OCI-M1 (cell line): ENCODE results near the gene SNX27.
"Not testable (repeated sequence)": the region's sequence is repeated elsewhere in the genome, so short reads cannot be mapped to it uniquely, and the experiment has no call there.

Source experiments
- DNase-seq: peaks from one replicate; lab custom pipeline; 2025; lab: John Stamatoyannopoulos, UW

Gene SNX27

DNA sequence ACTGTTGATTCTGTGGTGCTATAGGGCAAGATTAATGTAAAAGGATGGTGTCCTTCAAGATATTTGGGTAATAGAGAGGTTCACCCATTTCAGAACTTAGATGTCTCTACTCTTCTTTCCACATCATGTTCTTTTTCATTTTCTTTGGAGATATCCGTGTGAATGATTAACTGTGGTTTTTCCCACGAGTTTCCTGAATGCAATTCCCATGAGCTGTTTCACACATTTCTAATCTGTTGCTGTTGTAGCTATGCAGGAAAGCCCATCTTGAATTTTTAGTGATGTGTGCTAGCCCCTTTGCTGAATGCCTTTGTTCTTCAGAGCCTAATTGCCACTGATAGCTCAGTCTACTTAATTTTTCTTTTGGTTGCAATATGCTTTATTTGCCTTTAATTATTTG, 27.6 kb downstream of the SNX27 start:
- no peak for DNase-seq

DNA sequence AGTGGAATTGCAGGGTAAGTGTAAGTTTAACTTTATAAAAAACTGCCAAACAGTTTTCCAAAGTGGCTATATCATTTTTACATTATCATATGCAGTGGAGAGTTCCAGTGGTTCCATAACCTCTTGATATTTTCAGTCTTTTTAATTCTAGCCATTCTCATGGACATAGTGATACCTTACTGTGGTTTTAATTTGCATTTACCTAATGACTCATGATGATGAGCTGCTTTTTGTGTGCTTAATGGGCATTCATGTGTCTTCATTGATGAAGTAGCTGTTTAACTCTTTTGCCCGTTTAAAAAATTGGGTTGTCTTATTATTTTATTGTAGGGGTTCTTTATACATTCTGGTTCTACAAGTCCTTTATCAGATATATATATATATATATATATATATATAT, 29.4 kb downstream of the SNX27 start:
- DNase-seq = no peak

DNA sequence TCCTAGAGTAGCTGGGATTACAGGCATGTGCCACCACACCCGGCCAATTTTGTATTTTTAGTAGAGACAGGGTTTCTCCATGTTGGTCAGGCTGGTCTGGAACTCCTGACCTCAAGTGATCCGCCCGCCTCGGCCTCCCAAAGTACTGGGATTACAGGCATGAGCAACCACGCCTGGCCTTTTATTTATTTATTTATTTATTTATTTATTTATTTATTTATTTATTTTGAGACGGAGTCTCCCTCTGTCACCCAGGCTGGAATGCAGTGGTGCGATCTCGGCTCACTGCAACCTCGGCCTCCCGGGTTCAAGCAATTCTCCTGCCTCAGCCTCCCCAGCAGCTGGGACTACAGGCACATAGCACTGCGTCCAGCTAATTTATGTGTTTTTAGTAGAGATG, 31.2 kb downstream of the SNX27 start:
- DNase-seq = not testable (repeated sequence)

DNA sequence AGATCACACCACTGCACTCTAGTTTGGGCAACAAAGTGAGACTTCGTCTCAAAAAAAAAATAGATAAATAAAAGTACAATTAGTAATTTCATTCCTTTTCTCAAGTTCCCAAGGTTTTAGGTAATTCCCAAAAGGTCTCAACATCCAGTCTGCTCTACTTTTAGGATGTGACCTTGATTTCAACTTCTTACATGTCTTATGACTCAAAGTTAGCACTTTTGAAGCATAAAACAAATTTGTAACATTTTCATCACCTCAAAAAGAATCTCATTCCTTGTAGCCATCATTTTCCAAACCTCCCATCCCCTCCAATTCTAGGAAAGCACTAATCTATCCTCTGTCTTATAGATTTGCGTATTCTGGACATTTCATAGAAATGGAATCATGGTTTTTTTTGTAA, 32.2 kb downstream of the SNX27 start:
- DNase-seq = no peak

DNA sequence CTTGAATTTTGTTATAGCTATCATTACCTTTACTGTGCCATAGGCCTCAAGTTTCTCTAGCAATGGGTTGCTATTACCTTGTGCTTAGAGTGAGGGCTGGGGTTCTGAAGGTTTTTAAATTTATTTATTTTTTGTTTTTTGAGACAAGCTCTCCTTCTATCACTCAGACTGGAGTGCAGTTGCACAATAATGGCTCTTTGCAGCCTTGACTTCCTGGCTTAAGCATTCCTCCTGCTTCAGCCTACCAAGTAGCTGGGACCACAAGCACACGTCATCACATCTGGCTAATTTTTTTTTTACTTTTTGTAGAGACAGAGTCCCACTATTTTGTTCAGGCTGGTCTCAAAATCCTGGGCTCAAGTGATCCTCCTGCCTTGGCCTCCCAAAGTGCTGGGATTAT, 41.5 kb downstream of the SNX27 start:
- no peak for DNase-seq

DNA sequence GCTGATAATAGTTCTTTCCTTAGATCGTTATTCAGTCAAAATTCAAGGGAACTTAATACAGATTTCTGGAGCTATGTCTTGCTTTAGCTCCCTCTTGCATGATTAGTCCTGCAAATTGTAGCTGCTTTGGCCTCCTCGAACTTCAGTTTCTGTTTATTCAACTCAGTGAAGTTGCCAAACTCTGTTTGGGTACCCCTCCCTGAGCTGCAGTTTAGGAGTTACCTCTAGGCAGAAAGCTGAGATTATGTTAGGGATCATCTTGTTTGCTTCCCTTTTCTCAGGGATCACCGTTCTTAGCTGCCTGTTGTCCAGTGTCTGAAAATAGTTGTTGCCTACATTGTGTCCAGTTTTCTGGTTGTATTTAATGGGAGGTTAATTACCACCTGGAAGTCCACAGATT, 43.5 kb downstream of the SNX27 start:
- DNase-seq = no peak

DNA sequence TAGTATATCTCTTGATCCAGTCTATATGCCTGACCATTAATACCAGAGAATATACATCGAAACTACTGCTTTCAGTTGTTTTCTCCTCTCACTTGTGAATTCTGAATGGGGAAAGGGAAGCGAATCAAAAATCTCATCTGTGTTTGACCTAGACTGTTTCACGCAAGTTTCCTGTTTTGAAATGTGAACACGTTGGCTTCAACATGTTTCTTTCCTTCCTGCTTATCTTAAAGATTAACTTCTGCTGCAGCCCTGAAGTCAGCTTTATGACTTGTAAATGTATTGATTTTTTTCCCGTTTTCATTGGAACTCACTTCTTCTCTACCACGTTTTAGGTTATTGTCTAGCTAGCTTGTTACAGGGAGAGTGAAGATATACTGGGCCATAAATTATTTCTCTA, 49.9 kb downstream of the SNX27 start:
- no peak for DNase-seq

DNA sequence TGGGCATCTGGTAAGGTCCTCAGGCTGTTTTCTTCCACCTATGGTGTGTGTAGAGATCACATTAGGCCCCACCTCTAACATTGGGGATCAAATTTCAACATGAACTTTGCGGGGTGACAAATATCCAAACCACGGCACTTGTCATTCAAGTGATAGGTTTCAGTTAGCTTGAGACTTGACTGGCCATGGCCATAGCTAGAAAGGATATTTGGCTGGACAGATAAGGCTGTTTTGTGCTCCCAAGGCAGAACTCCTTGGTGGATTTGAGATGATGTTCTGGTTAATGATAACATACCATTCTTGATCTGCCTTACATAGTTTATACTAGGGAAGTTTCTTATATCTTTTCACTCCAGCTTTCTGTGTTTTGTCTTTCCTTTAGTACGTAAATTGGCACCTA, 56.2 kb downstream of the SNX27 start:
- DNase-seq = peak; percentile 64

DNA sequence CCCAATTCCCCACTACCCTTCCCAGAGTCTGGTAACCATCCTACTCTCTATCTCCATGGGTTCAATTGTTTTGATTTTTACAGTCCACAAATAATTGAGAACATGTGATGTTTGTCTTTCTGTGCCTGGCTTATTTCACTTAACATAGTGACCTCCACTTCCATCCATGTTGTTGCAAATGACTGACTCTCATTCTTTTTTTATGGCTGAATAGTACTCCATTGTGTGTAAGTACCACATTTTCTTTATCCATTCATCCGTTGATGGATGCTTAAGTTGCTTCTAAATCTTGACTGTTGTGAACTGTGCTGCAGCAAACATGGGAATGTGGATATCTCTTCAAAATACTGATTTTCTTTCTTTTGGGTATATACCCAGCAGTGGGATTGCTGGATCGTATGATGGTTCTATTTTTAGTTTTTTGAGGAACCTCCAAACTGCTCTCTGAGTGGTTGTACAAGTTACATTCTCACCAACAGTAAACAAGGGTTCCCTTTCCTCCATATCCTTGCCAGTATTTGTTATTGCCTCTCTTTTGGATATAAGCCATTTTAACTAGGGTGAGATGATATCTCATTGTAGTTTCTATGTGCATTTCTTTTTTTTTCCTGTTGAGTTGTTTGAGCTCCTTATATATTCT, 58.3 kb downstream of the SNX27 start:
- not testable (repeated sequence) for DNase-seq

DNA sequence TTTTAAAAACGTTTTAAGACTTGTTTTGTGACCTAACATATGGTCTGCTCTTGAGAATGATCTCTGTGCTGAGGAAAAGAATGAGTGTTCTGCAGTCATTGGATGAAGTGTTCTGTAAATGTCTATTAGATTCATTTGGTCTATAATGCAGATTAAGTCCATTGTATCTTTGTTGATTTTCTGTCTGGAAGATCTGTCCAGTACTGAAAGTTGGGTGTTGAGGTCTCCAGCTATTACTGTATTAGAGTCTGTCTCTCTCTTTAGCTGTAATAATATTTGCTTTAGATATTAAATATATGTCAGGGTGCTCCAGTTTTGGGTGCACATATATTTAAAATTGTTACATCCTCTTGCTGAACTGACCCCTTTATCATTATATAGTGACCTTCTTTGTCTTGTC, 61.6 kb downstream of the SNX27 start:
- DNase-seq = no peak

DNA sequence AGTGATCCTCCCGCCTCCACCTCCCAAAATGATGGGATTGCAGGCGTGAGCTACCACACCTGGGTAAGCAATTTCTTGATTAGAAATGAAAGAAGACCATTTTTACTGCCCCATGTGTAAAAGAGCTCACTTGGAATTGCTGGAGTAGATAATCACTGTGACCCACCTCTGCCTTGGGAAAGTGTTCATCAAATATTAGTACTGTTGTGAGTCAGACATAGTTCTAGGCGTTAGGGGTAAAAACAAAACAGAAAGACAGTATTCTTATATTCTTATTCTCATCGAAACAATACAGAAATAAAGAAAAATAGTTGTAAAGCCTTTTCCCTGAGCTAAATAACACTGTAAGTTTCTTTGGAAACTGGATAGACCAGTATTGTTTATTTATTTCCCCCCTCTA, 68.5 kb downstream of the SNX27 start:
- DNase-seq = no peak

DNA sequence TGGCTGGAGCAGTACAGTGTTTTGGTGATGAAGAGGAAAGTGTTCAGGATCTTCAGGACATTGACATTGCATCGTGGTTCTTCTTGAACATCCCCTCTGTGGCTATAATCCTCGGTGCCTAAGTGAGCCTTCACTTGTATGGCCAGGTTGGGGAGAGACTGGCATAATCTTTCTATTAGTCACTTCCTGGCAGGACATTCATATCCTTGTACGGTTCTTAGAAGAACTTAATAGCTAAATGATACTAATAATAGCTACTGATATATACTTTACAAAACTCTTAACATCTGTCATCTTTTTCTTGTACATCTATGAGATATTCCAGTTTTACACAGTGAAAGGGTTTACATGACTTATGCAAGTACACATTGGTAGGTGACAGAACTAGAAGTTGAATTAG, 69.0 kb downstream of the SNX27 start:
- no peak for DNase-seq

DNA sequence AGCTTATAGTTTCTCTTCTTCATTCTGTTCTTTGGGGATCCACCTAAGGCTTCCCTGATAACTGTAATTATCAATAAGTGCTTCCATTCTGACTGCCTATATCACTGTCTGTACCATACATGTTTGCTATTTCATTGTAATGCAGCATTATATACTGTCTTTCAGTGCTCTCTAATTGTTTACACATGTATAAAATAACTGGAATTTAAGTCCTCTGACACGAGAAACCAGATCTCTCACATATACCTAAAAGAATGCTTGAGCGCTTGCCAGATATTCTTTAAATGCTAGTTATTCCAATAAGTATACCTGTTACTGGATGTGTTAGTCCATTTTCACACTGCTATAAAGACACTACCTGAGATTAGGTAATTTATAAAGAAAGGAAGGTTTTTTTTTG, 70.1 kb downstream of the SNX27 start:
- DNase-seq = no peak

DNA sequence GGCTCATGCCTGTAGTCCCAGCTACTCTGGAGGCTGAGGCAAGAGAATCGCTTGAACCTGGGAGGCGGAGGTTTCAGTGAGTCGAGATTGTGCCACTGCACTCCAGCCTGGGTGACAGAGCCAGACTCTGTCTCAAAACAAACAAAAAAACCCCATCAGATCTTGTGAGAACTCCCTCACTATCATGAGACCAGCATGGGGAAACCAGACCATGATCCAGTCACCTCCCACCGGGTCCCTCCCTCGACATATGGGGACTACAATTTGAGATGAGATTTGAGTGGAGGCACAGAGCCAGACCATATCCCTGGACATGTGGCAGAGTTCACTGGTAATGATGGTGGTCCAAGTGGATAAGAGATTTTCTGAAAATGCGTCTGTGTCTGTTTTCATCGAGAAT, 71.1 kb downstream of the SNX27 start:
- not testable (repeated sequence) for DNase-seq

DNA sequence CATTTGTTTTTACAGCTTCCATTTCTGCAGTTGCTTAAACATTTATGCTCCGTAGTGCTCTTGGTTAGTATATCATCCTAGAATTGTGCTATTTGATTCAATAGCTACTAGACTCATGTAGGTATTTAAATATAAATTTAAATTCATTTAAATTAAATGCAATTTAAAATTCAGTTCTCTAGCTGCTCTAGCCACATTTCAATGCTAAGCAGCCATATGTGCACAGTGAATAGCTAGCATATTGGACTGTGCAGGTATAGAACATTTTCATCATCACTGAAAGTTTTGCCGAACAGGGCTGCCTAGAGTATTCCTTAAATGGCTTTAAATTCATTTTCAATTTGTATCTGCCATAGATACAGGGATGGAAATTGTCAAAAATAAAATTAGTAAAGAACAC, 72.3 kb downstream of the SNX27 start:
- no peak for DNase-seq

DNA sequence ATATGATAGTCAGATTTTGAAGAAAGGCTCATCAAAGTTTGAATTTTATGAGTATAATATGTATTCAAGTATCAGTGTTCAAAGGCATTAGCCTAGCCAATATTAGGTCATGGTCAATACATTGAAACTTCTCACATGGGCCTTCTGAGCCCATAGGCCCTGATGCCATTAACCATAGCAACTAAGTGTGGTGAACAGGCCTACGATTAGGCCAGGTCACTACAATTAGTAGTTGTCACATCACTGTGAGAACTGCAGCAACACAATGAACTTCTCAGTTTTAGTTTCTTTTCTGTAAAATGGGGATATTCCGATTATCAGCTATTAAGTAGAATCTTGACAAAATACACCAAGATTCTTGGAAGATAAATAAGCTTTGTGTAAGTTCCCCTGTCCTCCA, 74.7 kb downstream of the SNX27 start:
- no peak for DNase-seq

DNA sequence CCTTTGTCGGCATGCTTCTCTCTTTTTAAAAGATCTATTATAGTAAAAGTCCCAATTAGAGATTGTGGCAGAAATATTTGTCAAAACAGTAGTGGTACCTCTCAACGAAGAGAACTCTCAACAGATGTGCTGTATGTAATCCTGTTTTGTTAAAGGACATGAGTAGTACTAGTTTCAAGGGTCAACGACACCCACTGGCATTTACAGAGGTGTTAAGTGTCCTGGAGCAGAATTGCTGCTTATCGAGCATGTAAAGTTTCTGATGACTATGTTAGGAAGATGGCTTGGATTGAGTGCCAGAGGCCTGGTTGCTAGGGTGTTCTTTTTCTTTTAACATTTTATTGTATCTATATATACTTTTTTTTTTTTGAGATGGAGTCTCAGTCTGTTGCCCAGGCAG, 77.6 kb downstream of the SNX27 start:
- no peak for DNase-seq

DNA sequence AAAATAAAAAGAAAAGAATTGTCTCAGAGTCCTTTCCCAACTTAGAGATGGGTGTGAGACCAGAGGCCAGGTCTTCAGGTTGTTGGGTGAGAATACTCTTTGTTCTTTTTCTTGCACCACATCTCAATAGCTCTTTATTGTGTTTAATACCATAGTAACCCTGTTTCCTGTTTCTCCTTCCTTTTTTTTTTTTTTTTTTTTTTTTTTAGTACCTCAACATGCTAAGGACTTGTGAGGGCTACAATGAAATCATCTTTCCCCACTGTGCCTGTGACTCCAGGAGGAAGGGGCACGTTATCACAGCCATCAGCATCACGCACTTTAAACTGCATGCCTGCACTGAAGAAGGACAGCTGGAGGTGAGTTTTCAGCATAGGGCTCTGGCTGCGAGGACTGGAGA, 80.4 kb downstream of the SNX27 start:
- no peak for DNase-seq

DNA sequence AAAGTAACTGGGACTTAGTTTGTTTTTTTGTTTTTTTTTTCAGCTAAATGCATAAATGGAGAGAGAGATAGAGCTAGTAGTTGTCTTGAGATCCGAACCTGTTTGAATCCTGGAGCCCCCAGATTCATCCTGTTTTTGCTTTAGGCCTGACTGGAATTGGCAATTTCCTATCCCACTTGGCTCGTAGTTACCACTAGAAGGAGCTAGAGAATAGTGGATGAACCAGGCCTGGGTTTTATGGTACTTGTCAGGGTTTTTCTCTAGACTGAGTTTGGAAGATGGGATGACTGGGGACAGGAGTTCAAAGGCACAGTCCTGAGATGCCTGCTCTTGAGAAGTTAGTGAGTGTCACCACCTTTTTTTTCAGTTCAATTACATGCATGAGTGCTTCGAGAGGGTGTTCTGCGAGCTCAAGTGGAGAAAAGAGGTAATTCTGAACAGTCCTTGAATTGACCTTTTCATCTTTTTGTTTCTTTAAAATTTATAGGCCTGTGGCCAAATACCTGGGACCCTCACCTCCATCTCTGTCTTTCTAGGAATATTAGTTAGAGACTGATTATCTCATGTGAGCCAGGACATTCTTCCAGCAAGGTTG, 81.3 kb downstream of the SNX27 start:
- DNase-seq = peak; percentile 65

DNA sequence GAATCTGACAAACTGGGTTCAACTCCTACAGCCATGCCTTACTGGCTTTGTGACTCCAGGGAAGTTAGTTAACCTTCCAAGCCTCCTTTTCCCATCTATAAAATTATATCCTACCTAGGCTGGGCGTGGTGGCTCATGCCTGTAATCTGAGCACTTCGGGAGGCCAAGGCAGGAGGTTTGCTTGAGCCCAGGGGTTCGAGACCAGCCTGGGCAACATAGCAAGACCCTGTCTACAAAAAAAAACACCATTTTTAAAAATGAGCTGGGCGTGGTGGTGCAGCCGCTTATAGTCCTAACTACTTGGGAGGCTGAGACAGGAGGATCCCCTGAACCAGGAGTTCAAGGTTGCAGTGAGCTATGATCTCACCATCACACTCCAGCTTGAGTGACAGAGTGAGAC, 89.7 kb downstream of the SNX27 start:
- no peak for DNase-seq

DNA sequence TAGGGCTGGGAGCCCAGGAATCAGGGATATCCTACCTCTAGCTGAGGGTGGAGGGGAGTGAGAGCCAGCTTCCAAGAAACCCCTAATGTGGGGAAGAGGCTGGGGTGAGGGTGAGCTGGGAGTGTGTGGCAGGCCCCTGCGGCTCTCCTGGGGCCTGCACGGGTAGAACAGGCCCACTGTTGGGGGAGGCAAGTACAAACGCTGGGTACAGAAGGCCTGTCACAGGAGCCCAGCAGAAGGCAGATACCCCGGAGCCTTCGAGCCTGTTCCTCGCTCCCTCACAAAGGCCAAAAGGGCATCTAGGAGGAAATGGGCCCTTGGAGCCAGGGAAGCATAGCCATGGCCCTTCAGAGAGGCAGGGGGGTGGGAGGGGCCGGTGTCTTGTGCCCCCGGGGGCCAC, 91.1 kb downstream of the SNX27 start:
- no peak for DNase-seq

DNA sequence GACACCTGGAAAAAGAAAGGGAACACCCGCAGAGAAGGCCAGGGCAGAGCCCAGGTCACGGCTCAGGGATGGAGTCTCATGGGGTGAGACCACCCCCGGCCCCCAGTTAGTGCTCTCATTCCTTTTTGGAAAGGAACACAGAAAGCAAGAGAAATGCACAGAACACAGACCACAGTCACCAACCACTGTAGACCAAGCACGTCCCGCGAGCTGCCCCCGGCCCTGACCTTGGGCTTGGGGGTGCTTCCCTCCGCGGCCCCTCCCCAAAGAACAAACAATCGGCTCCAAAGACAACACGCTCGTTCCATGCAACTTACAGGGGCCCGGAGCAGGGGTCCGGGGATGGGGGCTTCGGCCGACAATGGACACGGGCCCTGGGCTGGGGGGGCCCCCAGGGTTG, 92.0 kb downstream of the SNX27 start:
- DNase-seq = no peak

DNA sequence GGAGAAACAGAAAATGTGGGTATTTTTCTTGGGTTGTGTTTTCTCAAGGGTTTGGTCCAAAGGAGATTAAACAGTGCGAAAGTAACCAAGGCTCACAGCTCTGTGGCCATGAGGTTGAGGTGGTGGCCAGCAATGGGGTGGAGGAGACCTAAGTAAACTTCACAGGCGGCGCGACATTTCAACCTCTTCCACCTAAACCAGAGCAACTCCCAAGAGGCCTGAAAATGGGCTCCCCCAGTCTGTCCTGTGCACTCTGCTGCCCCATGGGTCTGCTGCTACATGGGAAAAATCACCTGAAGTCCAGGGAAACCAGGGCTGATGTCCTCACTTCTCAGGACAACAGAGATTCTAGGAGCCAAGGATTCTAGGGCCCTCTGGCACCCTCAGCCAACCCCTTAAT, 92.4 kb downstream of the SNX27 start:
- DNase-seq = no peak

DNA sequence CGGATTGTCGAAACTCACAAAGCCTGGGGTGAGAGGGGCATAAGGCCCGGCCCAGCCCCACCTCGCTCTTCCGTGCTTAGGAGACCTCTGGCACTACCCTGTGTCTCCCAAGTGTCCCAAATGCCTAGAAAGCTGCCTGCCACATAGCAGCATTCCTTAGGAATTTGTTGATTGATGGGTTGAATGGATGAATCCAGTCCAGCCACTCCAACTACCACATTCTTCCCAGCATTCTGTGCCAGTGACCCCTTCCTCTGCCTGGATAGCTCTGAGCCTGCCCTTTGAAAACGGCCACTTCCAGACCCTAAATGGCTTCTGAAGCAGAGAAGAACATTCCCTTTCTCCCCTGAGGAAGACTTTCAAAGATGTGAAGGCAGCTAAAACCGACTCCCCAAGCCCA, 93.3 kb downstream of the SNX27 start:
- no peak for DNase-seq
